Mesodermal cell (in vitro differentiated cells): ENCODE results near the gene AOPEP.

Experiments
- H3K27ac ChIP-seq: 2 replicates; pipeline ENCODE4 v1.7.0; 2013; ENCODE audit warnings: mild to moderate bottlenecking, low read depth, low read length, moderate library complexity; ENCODE audit not compliant: severe bottlenecking
- H3K36me3 ChIP-seq: 2 replicates; pipeline ENCODE4 v1.7.1; 2013; ENCODE audit warnings: mild to moderate bottlenecking, low read length, moderate library complexity; ENCODE audit not compliant: control insufficient read depth, insufficient read depth
- H3K4me1 ChIP-seq: one replicate; pipeline ENCODE4 v1.7.1; 2013; ENCODE audit warnings: mild to moderate bottlenecking, low read length; ENCODE audit not compliant: insufficient read depth, control insufficient read depth, poor library complexity, severe bottlenecking
- H3K4me3 ChIP-seq: 2 replicates; pipeline ENCODE4 v1.7.0; 2013; ENCODE audit warnings: low read length, control low read depth, mild to moderate bottlenecking; ENCODE audit not compliant: insufficient read depth, poor library complexity, severe bottlenecking; ENCODE audit errors: extremely low read depth
- H3K9me3 ChIP-seq: 2 replicates; pipeline ENCODE4 v1.7.1; 2013; ENCODE audit warnings: mild to moderate bottlenecking, low read length, moderate library complexity; ENCODE audit not compliant: control insufficient read depth
- WGBS, 2 experiments: methylation state at CpG; one replicate each; pipeline ENCODE4 v1.1.5; 2013; ENCODE audit warnings: missing lambda C conversion rate in 2 of 2; ENCODE audit not compliant: insufficient coverage in 2 of 2; 5-methylcytosine and 5-hydroxymethylcytosine counted together

The AOPEP gene

GRCh38 chr9:94761481-94761880 is 35.0 kb downstream of the AOPEP start:
- no peaks in the 10 kb centered on the region for H3K9me3 ChIP-seq
- peaks cover 14% of the 10 kb centered on the region for H3K4me1 ChIP-seq
- no peak overlapping the region for H3K4me3 ChIP-seq
- no peak overlapping the region for H3K27ac ChIP-seq
- 89 to 100% methylated on average over 1 to 2 of the region's 4 CpGs for WGBS, 2 experiments
- peaks cover 18% of the 10 kb centered on the region for H3K36me3 ChIP-seq

GRCh38 chr9:94767331-94768072 is 41.0 kb downstream of the AOPEP start:
- no peaks in the 10 kb centered on the region for H3K9me3 ChIP-seq
- 93 to 97% methylated on average over 6 to 7 of the region's 9 CpGs for WGBS, 2 experiments
- H3K4me3 ChIP-seq: no peak overlapping the region
- H3K36me3 ChIP-seq: no peaks in the 10 kb centered on the region
- no peak overlapping the region for H3K27ac ChIP-seq
- peaks cover 13% of the 10 kb centered on the region for H3K4me1 ChIP-seq

GRCh38 chr9:94768766-94769165 is 42.3 kb downstream of the AOPEP start:
- 94 to 95% methylated on average over 2 to 3 of the region's 3 CpGs for WGBS, 2 experiments
- Histone ChIP-seq H3K27ac (no peak overlapping the region), H3K9me3 (no peaks in the 10 kb centered on the region), H3K36me3 (no peaks in the 10 kb centered on the region), H3K4me3 (no peak overlapping the region), H3K4me1 (peaks cover 16% of the 10 kb centered on the region)

- Histone ChIP-seq H3K27ac (no peak overlapping the region), H3K36me3 (no peaks in the 10 kb centered on the region), H3K4me3 (no peak overlapping the region), H3K9me3 (no peaks in the 10 kb centered on the region), H3K4me1 (peaks cover 16% of the 10 kb centered on the region)
- 92 to 95% methylated on average over 5 to 6 of the region's 6 CpGs for WGBS, 2 experiments
Observed at GRCh38 chr9:94770334-94770733, 43.8 kb downstream of the AOPEP start.

- no peak overlapping the region for H3K27ac ChIP-seq
- peaks cover 16% of the 10 kb centered on the region for H3K4me1 ChIP-seq
- no peak overlapping the region for H3K4me3 ChIP-seq
- H3K36me3 ChIP-seq: no peaks in the 10 kb centered on the region
- no peaks in the 10 kb centered on the region for H3K9me3 ChIP-seq
- 96 to 100% methylated on average over 1 to 3 of the region's 3 CpGs for whole genome bisulfite sequencing, 2 experiments
Observed at GRCh38 chr9:94771096-94771495, 44.6 kb downstream of the AOPEP start.

GRCh38 chr9:94772144-94772543 is 45.6 kb downstream of the AOPEP start:
- Histone ChIP-seq H3K9me3 (no peaks in the 10 kb centered on the region), H3K36me3 (no peaks in the 10 kb centered on the region), H3K27ac (no peak overlapping the region), H3K4me3 (no peak overlapping the region), H3K4me1 (peaks cover 16% of the 10 kb centered on the region)
- WGBS, 2 experiments: 93 to 96% methylated on average over 3 of the region's 3 CpGs

GRCh38 chr9:94772639-94773303 is 46.3 kb downstream of the AOPEP start:
- Histone ChIP-seq H3K9me3 (no peaks in the 10 kb centered on the region), H3K4me3 (no peak overlapping the region), H3K27ac (no peak overlapping the region), H3K36me3 (no peaks in the 10 kb centered on the region), H3K4me1 (peaks cover 16% of the 10 kb centered on the region)
- WGBS, 2 experiments: 100% methylated on average over 1 of the region's 4 CpGs; no CpG with 5 or more reads in 1 of the 2 experiments

- H3K27ac ChIP-seq: no peak overlapping the region
- H3K9me3 ChIP-seq: no peaks in the 10 kb centered on the region
- WGBS, 2 experiments: 92 to 97% methylated on average over 4 to 5 of the region's 5 CpGs
- peaks cover 14% of the 10 kb centered on the region for H3K4me1 ChIP-seq
- H3K4me3 ChIP-seq: no peak overlapping the region
- no peaks in the 10 kb centered on the region for H3K36me3 ChIP-seq
Observed at GRCh38 chr9:94773655-94774054, 47.2 kb downstream of the AOPEP start.

GRCh38 chr9:94778013-94778412 is 51.5 kb downstream of the AOPEP start:
- Histone ChIP-seq H3K9me3 (no peaks in the 10 kb centered on the region), H3K36me3 (no peaks in the 10 kb centered on the region), H3K4me1 (peaks cover 3% of the 10 kb centered on the region), H3K27ac (no peak overlapping the region), H3K4me3 (no peak overlapping the region)
- WGBS, 2 experiments: no CpG with 5 or more reads among the region's 4 CpGs

GRCh38 chr9:94779031-94779430 is 52.5 kb downstream of the AOPEP start:
- Histone ChIP-seq H3K4me1 (peaks cover 3% of the 10 kb centered on the region), H3K9me3 (no peaks in the 10 kb centered on the region), H3K27ac (no peak overlapping the region), H3K36me3 (no peaks in the 10 kb centered on the region), H3K4me3 (no peak overlapping the region)
- 100% methylated on average over 1 of the region's 2 CpGs for WGBS, 2 experiments

GRCh38 chr9:94779693-94780290 is 53.3 kb downstream of the AOPEP start:
- H3K4me1 ChIP-seq: peaks cover 3% of the 10 kb centered on the region
- no peak overlapping the region for H3K4me3 ChIP-seq
- H3K27ac ChIP-seq: no peak overlapping the region
- WGBS, 2 experiments: 93 to 94% methylated on average over 2 to 4 of the region's 4 CpGs
- H3K9me3 ChIP-seq: no peaks in the 10 kb centered on the region
- H3K36me3 ChIP-seq: no peaks in the 10 kb centered on the region
